Measurements from ENCODE around the gene PDE8B. TPM values are rescaled to one million over a fixed set of nuclear protein-coding genes. Genes with fewer than 3 reads are reported as not detected.

Gene PDE8B
- total RNA-seq, 1 experiment from 2014 or later: 0.17 TPM

DNA sequence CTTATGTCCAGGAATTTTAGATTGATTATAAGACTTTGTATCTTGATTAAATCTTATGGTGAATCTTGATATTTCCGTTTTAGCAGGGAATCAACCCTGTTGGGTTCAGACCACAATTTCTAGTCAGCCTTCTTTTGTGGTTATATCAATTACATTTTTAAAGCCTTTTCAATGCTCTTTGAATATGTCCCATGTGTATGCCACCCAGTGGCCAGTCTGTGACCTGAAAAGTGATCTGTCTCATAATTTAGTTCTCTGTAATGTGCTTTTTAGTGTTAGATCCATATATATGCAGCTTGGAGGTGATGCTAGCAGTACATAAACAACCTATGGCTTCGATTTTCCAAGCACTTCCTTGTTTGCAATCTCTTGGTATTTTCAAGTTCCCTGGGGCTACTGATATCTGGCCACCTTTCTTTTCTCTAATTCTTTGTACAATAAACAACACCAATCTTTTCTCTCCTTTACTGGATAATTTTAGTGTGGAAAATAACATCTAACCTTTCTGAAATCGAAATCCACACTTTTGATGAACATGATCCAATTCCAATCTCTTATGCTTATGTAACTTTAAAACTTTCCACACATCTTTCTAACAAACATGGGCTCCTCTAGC is 28.8 kb downstream of the PDE8B start:
- TF ChIP-seq ELF1 (IDR thresholded peaks at IDR 0.05; ENCODE audit: borderline replicate concordance, low read depth): no peak
- TF ChIP-seq, protein P1, sequence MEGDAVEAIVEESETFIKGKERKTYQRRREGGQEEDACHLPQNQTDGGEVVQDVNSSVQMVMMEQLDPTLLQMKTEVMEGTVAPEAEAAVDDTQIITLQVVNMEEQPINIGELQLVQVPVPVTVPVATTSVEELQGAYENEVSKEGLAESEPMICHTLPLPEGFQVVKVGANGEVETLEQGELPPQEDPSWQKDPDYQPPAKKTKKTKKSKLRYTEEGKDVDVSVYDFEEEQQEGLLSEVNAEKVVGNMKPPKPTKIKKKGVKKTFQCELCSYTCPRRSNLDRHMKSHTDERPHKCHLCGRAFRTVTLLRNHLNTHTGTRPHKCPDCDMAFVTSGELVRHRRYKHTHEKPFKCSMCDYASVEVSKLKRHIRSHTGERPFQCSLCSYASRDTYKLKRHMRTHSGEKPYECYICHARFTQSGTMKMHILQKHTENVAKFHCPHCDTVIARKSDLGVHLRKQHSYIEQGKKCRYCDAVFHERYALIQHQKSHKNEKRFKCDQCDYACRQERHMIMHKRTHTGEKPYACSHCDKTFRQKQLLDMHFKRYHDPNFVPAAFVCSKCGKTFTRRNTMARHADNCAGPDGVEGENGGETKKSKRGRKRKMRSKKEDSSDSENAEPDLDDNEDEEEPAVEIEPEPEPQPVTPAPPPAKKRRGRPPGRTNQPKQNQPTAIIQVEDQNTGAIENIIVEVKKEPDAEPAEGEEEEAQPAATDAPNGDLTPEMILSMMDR (IDR thresholded peaks at IDR 0.05 in 2 of 3, conservative IDR thresholded peaks at IDR 0.05 in 1 of 3; ENCODE audit: borderline replicate concordance in 1 of 3, insufficient read depth in 1 of 3, low read depth in 2 of 3, low read length in 2 of 3): peak; percentile 42 to 54 (median 53); a peak in 5 of 6 replicates
- TF ChIP-seq FOSL1 (IDR thresholded peaks at IDR 0.05; ENCODE audit: low read depth): no peak
- peak; percentile 47 for TF ChIP-seq RAD21 (IDR thresholded peaks at IDR 0.05; ENCODE audit: low read depth)
- DNase-seq (ENCODE audit: low read depth, low spot score) (peak; percentile 18), ATAC-seq (peak; percentile 71)
- H3K27ac ChIP-seq (ENCODE audit: low read depth, low read length): no peak overlapping the region
- intact Hi-C loops (cut with micrococcal nuclease): loop anchor here (1.0 to 2.0 kb wide), 2 partner anchors 95 to 370 kb away; no protein-coding TSS in a partner anchor
- no peaks in the 10 kb centered on the region for H3K9me3 ChIP-seq (ENCODE audit: control insufficient read depth in 1 of 2, insufficient read depth in 1 of 2, low read depth in 1 of 2, low read length in 2 of 2)
- H3K9ac ChIP-seq (ENCODE audit: low read length): no peak overlapping the region
- no TSS peak for BruUV-seq (replicated peaks)
- H3K4me3 ChIP-seq (replicated peaks in 1 of 2; ENCODE audit: low read depth in 1 of 2, low read length in 2 of 2): no peak overlapping the region
- H3K79me2 ChIP-seq (ENCODE audit: insufficient read depth, low read length): no peaks in the 10 kb centered on the region
- no peaks in the 10 kb centered on the region for H3K4me1 ChIP-seq (ENCODE audit: control insufficient read depth in 1 of 2, insufficient read depth in 2 of 2, low read length in 2 of 2)
- no peaks in the 10 kb centered on the region for H3K27me3 ChIP-seq (ENCODE audit: insufficient read depth, low read length)
- POLR2A ChIA-PET: no interaction called here
- H3K4me2 ChIP-seq (ENCODE audit: low read length): no peak overlapping the region
- no peak overlapping the region for H2AFZ ChIP-seq (ENCODE audit: low read depth, low read length, poor library complexity, severe bottlenecking)
- RAD21 ChIA-PET (ENCODE audit: low non-redundant PET in 1 of 2, low total read pairs in 2 of 2, uncharacterized antibody in 2 of 2, unreplicated experiment in 2 of 2): no interaction called here
- H3K9me2 ChIP-seq (ENCODE audit: insufficient read depth): no peaks in the 10 kb centered on the region
- CTCF ChIA-PET: interaction anchor here (0.7 to 1.0 kb wide), 2 partner anchors 94 to 95 kb away, joined by 3 read pairs; no protein-coding TSS in a partner anchor
- H4K20me1 ChIP-seq (ENCODE audit: insufficient read depth): no peaks in the 10 kb centered on the region
- H3K36me3 ChIP-seq (ENCODE audit: control insufficient read depth in 1 of 2, insufficient read depth in 2 of 2, low read length in 2 of 2): no peaks in the 10 kb centered on the region

DNA sequence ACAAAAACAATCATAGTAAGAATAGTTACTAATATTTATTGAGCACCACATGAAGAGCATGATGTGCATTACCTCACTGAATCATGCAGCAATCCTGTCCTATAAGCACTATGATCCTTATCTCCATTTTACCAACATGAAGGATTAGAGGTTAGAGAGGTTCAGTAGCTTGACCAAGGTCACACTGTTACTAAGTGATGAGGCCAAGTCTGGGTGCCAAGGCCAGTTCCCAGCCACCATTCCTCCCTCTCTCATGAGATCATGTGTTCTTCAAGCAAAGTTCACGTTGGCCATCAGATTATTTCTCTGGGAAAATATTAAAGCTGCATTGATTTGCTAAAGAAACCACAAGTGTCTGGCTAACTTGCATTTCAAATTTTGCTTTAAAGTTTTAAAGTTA is 31.0 kb downstream of the PDE8B start:
- H2AFZ ChIP-seq (ENCODE audit: low read depth, low read length, poor library complexity, severe bottlenecking): no peak overlapping the region
- ATAC-seq (no peak), DNase-seq (ENCODE audit: low read depth, low spot score) (no peak)
- CTCF ChIA-PET: no interaction called here
- no peak overlapping the region for H3K9ac ChIP-seq (ENCODE audit: low read length)
- H3K27me3 ChIP-seq (ENCODE audit: insufficient read depth, low read length): no peaks in the 10 kb centered on the region
- H3K4me3 ChIP-seq (replicated peaks in 1 of 2; ENCODE audit: low read depth in 1 of 2, low read length in 2 of 2): no peak overlapping the region
- no peaks in the 10 kb centered on the region for H3K9me2 ChIP-seq (ENCODE audit: insufficient read depth)
- RAD21 ChIA-PET (ENCODE audit: low non-redundant PET in 1 of 2, low total read pairs in 2 of 2, uncharacterized antibody in 2 of 2, unreplicated experiment in 2 of 2): no interaction called here
- H3K9me3 ChIP-seq (ENCODE audit: control insufficient read depth in 1 of 2, insufficient read depth in 1 of 2, low read depth in 1 of 2, low read length in 2 of 2): no peaks in the 10 kb centered on the region
- POLR2A ChIA-PET: no interaction called here
- no peak overlapping the region for H3K27ac ChIP-seq (ENCODE audit: low read depth, low read length)
- H3K4me1 ChIP-seq (ENCODE audit: control insufficient read depth in 1 of 2, insufficient read depth in 2 of 2, low read length in 2 of 2): no peaks in the 10 kb centered on the region
- H3K36me3 ChIP-seq (ENCODE audit: control insufficient read depth in 1 of 2, insufficient read depth in 2 of 2, low read length in 2 of 2): no peaks in the 10 kb centered on the region
- no TSS peak for BruUV-seq (replicated peaks)
- no peaks in the 10 kb centered on the region for H3K79me2 ChIP-seq (ENCODE audit: insufficient read depth, low read length)
- H4K20me1 ChIP-seq (ENCODE audit: insufficient read depth): no peaks in the 10 kb centered on the region
- H3K4me2 ChIP-seq (ENCODE audit: low read length): no peak overlapping the region
- intact Hi-C loops (cut with micrococcal nuclease): no loop called here
- TF ChIP-seq, protein P2, sequence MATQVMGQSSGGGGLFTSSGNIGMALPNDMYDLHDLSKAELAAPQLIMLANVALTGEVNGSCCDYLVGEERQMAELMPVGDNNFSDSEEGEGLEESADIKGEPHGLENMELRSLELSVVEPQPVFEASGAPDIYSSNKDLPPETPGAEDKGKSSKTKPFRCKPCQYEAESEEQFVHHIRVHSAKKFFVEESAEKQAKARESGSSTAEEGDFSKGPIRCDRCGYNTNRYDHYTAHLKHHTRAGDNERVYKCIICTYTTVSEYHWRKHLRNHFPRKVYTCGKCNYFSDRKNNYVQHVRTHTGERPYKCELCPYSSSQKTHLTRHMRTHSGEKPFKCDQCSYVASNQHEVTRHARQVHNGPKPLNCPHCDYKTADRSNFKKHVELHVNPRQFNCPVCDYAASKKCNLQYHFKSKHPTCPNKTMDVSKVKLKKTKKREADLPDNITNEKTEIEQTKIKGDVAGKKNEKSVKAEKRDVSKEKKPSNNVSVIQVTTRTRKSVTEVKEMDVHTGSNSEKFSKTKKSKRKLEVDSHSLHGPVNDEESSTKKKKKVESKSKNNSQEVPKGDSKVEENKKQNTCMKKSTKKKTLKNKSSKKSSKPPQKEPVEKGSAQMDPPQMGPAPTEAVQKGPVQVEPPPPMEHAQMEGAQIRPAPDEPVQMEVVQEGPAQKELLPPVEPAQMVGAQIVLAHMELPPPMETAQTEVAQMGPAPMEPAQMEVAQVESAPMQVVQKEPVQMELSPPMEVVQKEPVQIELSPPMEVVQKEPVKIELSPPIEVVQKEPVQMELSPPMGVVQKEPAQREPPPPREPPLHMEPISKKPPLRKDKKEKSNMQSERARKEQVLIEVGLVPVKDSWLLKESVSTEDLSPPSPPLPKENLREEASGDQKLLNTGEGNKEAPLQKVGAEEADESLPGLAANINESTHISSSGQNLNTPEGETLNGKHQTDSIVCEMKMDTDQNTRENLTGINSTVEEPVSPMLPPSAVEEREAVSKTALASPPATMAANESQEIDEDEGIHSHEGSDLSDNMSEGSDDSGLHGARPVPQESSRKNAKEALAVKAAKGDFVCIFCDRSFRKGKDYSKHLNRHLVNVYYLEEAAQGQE (IDR thresholded peaks at IDR 0.05; ENCODE audit: low read depth): no peak
- TF ChIP-seq CEBPB (IDR thresholded peaks at IDR 0.05; ENCODE audit: low read depth) (no peak), ZFX (IDR thresholded peaks at IDR 0.05) (no peak), TCF7L2 (IDR thresholded peaks at IDR 0.05; ENCODE audit: borderline replicate concordance, extremely low read depth, insufficient read depth, insufficient read length) (no peak), RAD21 (IDR thresholded peaks at IDR 0.05; ENCODE audit: low read depth) (no peak), SIN3A (IDR thresholded peaks at IDR 0.05; ENCODE audit: low read depth) (no peak), POLR2A (IDR thresholded peaks at IDR 0.05; ENCODE audit: borderline replicate concordance, extremely low read depth, insufficient read depth, insufficient read length) (no peak), SRF (IDR thresholded peaks at IDR 0.05; ENCODE audit: low read depth) (no peak), ZNF274 (IDR thresholded peaks at IDR 0.05; ENCODE audit: low read depth, low read length) (no peak)
- TF ChIP-seq, protein P1 (IDR thresholded peaks at IDR 0.05 in 2 of 3, conservative IDR thresholded peaks at IDR 0.05 in 1 of 3; ENCODE audit: borderline replicate concordance in 1 of 3, insufficient read depth in 1 of 3, low read depth in 2 of 3, low read length in 2 of 3): no peak

Measured in HCT116 (cell line).